Measurements from ENCODE around the gene ICAM2. TPM values are rescaled to one million over a fixed set of nuclear protein-coding genes. Genes with fewer than 3 reads are reported as not detected.
A peak's percentile ranks its signal among the peaks of the same experiment; 100 is the strongest.

ICAM2 gene
- total RNA-seq, 1 experiment from 2014 or later, result 0.33 TPM

DNA sequence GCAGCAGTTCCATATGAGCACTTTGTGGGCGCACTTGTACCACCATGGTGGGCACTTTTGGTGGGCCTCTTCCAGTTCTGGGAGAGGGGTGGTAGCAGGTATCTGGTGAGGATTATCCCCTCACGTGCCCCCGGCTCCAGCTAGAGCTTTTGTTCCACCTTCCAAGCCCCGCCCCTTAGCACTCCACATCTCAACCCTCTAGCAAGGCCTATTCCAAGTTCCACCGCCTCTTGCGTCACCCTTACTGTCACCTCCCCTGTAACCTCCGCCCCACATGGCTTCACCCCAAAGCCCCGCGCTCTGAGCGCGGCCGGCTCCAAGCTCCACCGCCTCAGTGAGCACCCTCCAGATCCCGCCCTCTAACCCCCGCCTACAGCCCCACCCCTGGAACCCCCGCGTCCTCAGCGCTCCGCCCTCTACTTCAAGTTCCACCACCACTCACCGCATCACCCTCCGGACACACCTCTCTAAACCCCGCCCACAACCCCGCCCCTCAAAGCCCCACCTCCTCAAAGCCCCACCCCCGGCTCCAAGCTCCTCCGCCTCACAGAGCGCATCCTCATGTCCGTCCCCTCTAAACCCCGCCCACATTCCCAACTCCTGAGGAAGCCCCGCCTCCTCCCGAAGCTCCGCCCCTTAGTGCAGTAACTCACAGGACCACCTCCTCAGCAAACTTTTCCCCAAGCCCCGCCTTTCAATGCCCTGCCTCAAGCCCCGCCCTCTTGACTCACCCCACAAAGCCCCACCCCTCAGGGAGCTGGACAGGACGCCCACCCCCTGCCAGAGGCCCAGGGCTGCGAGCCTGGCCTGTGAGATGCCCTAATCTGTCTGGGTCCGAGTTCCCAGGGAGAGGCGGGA, 58.8 kb downstream of the ICAM2 start (continued):
- TF ChIP-seq IRF2 (CRISPR knock-in tag; IDR thresholded peaks at IDR 0.05; ENCODE audit: borderline replicate concordance, low read depth) (no peak), ELF4 (CRISPR knock-in tag; IDR thresholded peaks at IDR 0.05; ENCODE audit: low read depth) (no peak), USF1 (CRISPR knock-in tag; IDR thresholded peaks at IDR 0.05) (0 out of 2 replicates have a peak, but pooled peaks have one; percentile 40), ZNF138 (CRISPR knock-in tag; conservative IDR thresholded peaks at IDR 0.05) (no peak), NFATC4 (CRISPR knock-in tag; IDR thresholded peaks at IDR 0.05) (no peak), ZNF121 (CRISPR knock-in tag; IDR thresholded peaks at IDR 0.05) (no peak), ATF3 (CRISPR knock-in tag; conservative IDR thresholded peaks at IDR 0.05) (peak; percentile 63; the same call in 1 of the 2 replicates), NFE2L1 (CRISPR knock-in tag; IDR thresholded peaks at IDR 0.05) (no peak), TEAD1 (CRISPR knock-in tag; IDR thresholded peaks at IDR 0.05) (no peak), FOXP1 (CRISPR knock-in tag; IDR thresholded peaks at IDR 0.05; ENCODE audit: borderline replicate concordance) (no peak), MXD4 (CRISPR knock-in tag; IDR thresholded peaks at IDR 0.05; ENCODE audit: borderline replicate concordance) (no peak), ZNF671 (CRISPR knock-in tag; IDR thresholded peaks at IDR 0.05) (no peak), FOXJ3 (CRISPR knock-in tag; IDR thresholded peaks at IDR 0.05; ENCODE audit: borderline replicate concordance) (no peak), CREM (CRISPR knock-in tag; IDR thresholded peaks at IDR 0.05) (no peak), SMAD3 (CRISPR knock-in tag; IDR thresholded peaks at IDR 0.05; ENCODE audit: borderline replicate concordance) (no peak), SP1 (CRISPR knock-in tag; conservative IDR thresholded peaks at IDR 0.05) (peak; percentile 66), MYBL2 (CRISPR knock-in tag; IDR thresholded peaks at IDR 0.05) (no peak), JAZF1 (CRISPR knock-in tag; IDR thresholded peaks at IDR 0.05) (no peak), ESRRA (CRISPR knock-in tag; IDR thresholded peaks at IDR 0.05; ENCODE audit: borderline replicate concordance) (no peak)
- TF ChIP-seq, protein P1, sequence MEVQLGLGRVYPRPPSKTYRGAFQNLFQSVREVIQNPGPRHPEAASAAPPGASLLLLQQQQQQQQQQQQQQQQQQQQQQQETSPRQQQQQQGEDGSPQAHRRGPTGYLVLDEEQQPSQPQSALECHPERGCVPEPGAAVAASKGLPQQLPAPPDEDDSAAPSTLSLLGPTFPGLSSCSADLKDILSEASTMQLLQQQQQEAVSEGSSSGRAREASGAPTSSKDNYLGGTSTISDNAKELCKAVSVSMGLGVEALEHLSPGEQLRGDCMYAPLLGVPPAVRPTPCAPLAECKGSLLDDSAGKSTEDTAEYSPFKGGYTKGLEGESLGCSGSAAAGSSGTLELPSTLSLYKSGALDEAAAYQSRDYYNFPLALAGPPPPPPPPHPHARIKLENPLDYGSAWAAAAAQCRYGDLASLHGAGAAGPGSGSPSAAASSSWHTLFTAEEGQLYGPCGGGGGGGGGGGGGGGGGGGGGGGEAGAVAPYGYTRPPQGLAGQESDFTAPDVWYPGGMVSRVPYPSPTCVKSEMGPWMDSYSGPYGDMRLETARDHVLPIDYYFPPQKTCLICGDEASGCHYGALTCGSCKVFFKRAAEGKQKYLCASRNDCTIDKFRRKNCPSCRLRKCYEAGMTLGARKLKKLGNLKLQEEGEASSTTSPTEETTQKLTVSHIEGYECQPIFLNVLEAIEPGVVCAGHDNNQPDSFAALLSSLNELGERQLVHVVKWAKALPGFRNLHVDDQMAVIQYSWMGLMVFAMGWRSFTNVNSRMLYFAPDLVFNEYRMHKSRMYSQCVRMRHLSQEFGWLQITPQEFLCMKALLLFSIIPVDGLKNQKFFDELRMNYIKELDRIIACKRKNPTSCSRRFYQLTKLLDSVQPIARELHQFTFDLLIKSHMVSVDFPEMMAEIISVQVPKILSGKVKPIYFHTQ (CRISPR knock-in tag; IDR thresholded peaks at IDR 0.05), result no peak
- TF ChIP-seq, protein P2, sequence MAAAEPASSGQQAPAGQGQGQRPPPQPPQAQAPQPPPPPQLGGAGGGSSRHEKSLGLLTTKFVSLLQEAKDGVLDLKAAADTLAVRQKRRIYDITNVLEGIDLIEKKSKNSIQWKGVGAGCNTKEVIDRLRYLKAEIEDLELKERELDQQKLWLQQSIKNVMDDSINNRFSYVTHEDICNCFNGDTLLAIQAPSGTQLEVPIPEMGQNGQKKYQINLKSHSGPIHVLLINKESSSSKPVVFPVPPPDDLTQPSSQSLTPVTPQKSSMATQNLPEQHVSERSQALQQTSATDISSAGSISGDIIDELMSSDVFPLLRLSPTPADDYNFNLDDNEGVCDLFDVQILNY (CRISPR knock-in tag; IDR thresholded peaks at IDR 0.05), result no peak
- TF ChIP-seq, protein P3, sequence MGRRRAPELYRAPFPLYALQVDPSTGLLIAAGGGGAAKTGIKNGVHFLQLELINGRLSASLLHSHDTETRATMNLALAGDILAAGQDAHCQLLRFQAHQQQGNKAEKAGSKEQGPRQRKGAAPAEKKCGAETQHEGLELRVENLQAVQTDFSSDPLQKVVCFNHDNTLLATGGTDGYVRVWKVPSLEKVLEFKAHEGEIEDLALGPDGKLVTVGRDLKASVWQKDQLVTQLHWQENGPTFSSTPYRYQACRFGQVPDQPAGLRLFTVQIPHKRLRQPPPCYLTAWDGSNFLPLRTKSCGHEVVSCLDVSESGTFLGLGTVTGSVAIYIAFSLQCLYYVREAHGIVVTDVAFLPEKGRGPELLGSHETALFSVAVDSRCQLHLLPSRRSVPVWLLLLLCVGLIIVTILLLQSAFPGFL (CRISPR knock-in tag; IDR thresholded peaks at IDR 0.05; ENCODE audit: borderline replicate concordance), result no peak
- TF ChIP-seq, protein P4, sequence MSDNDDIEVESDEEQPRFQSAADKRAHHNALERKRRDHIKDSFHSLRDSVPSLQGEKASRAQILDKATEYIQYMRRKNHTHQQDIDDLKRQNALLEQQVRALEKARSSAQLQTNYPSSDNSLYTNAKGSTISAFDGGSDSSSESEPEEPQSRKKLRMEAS (CRISPR knock-in tag; IDR thresholded peaks at IDR 0.05), result 0 out of 2 replicates have a peak, but pooled peaks have one; percentile 21
